Activated T-cell treated with anti-CD3 and anti-CD28 coated beads, Interleukin-2, amount 50 U/mL, for 24 hours (primary cell): ENCODE results near the gene KRR1.
"Not testable (repeated sequence)": the region's sequence is repeated elsewhere in the genome, so short reads cannot be mapped to it uniquely, and the experiment has no call there.

ENCODE experiments used
- DNase-seq: peaks from one replicate; pipeline ENCODE4 v3.0.0-alpha.2; 2020
- H3K27ac Mint-ChIP-seq: 2 replicates; pipeline ENCODE4 v1.8.0; 2020; ENCODE audit warnings: mild to moderate bottlenecking, mixed read lengths
- H3K27me3 Mint-ChIP-seq: 2 replicates; pipeline ENCODE4 v1.8.0; 2020; ENCODE audit warnings: mixed read lengths
- H3K36me3 Mint-ChIP-seq: 2 replicates; pipeline ENCODE4 v1.8.0; 2020; ENCODE audit warnings: low read depth, mixed read lengths
- H3K4me1 Mint-ChIP-seq: 2 replicates; pipeline ENCODE4 v1.8.0; 2020; ENCODE audit warnings: low read depth, mixed read lengths
- H3K4me3 Mint-ChIP-seq: 2 replicates; pipeline ENCODE4 v1.8.0; 2020; ENCODE audit warnings: mild to moderate bottlenecking, moderate library complexity, mixed read lengths
- H3K9me3 Mint-ChIP-seq: 2 replicates; pipeline ENCODE4 v1.8.0; 2020; ENCODE audit warnings: mixed read lengths

Gene KRR1

GRCh38 chr12:75477137-75477536 is 34.3 kb downstream of the KRR1 start:
- Mint-ChIP-seq H3K27me3 (peaks cover 4% of the 10 kb centered on the region), H3K4me1 (peaks cover 65% of the 10 kb centered on the region), H3K27ac (peak overlapping the region; percentile 18), H3K4me3 (no peak overlapping the region), H3K36me3 (peaks cover 2% of the 10 kb centered on the region), H3K9me3 (no peaks in the 10 kb centered on the region)
- DNase-seq: no peak

GRCh38 chr12:75476071-75476470 is 35.3 kb downstream of the KRR1 start:
- Mint-ChIP-seq H3K27ac (no peak overlapping the region), H3K27me3 (peaks cover 4% of the 10 kb centered on the region)

GRCh38 chr12:75474116-75474515 is 37.3 kb downstream of the KRR1 start:
- Mint-ChIP-seq H3K4me1 (peaks cover 35% of the 10 kb centered on the region), H3K27me3 (peaks cover 4% of the 10 kb centered on the region), H3K9me3 (no peaks in the 10 kb centered on the region), H3K36me3 (no peaks in the 10 kb centered on the region), H3K4me3 (no peak overlapping the region), H3K27ac (no peak overlapping the region)
- no peak for DNase-seq

More at GRCh38 chr12:75476071-75476470, 35.3 kb downstream of the KRR1 start:
- peaks cover 2% of the 10 kb centered on the region for H3K36me3 Mint-ChIP-seq
- no peaks in the 10 kb centered on the region for H3K9me3 Mint-ChIP-seq
- H3K4me1 Mint-ChIP-seq: peaks cover 54% of the 10 kb centered on the region
- DNase-seq: no peak
- no peak overlapping the region for H3K4me3 Mint-ChIP-seq

- Mint-ChIP-seq H3K4me3 (no peak overlapping the region), H3K27ac (no peak overlapping the region), H3K9me3 (no peaks in the 10 kb centered on the region), H3K27me3 (peaks cover 4% of the 10 kb centered on the region), H3K4me1 (peaks cover 16% of the 10 kb centered on the region), H3K36me3 (no peaks in the 10 kb centered on the region)
- DNase-seq: no peak
Measured at GRCh38 chr12:75471902-75472890, 39.2 kb downstream of the KRR1 start.

- H3K36me3 Mint-ChIP-seq: no peaks in the 10 kb centered on the region
- no peak for DNase-seq
- peaks cover 29% of the 10 kb centered on the region for H3K4me1 Mint-ChIP-seq
- peaks cover 6% of the 10 kb centered on the region for H3K9me3 Mint-ChIP-seq
- no peak overlapping the region for H3K27ac Mint-ChIP-seq
- no peaks in the 10 kb centered on the region for H3K27me3 Mint-ChIP-seq
- H3K4me3 Mint-ChIP-seq: no peak overlapping the region
Measured at GRCh38 chr12:75460204-75460603, 51.2 kb downstream of the KRR1 start.

GRCh38 chr12:75459755-75460154 is 51.7 kb downstream of the KRR1 start:
- H3K4me1 Mint-ChIP-seq: peaks cover 29% of the 10 kb centered on the region
- peaks cover 6% of the 10 kb centered on the region for H3K9me3 Mint-ChIP-seq
- H3K4me3 Mint-ChIP-seq: no peak overlapping the region
- H3K36me3 Mint-ChIP-seq: no peaks in the 10 kb centered on the region
- H3K27ac Mint-ChIP-seq: no peak overlapping the region
- no peak for DNase-seq
- no peaks in the 10 kb centered on the region for H3K27me3 Mint-ChIP-seq

- DNase-seq, H3K27ac Mint-ChIP-seq, H3K9me3 Mint-ChIP-seq, H3K4me3 Mint-ChIP-seq, H3K36me3 Mint-ChIP-seq, H3K27me3 Mint-ChIP-seq: not testable (repeated sequence)
- peaks cover 29% of the 10 kb centered on the region for H3K4me1 Mint-ChIP-seq
Measured at GRCh38 chr12:75457866-75458265, 53.5 kb downstream of the KRR1 start.

- Mint-ChIP-seq H3K27me3 (no peaks in the 10 kb centered on the region), H3K27ac (no peak overlapping the region), H3K4me3 (no peak overlapping the region), H3K9me3 (peaks cover 6% of the 10 kb centered on the region), H3K4me1 (peaks cover 29% of the 10 kb centered on the region), H3K36me3 (no peaks in the 10 kb centered on the region)
- no peak for DNase-seq
Measured at GRCh38 chr12:75457191-75457590, 54.2 kb downstream of the KRR1 start.

GRCh38 chr12:75455839-75456238 is 55.6 kb downstream of the KRR1 start:
- no peak overlapping the region for H3K27ac Mint-ChIP-seq
- H3K9me3 Mint-ChIP-seq: peaks cover 6% of the 10 kb centered on the region
- no peak for DNase-seq
- H3K4me1 Mint-ChIP-seq: peaks cover 29% of the 10 kb centered on the region
- H3K4me3 Mint-ChIP-seq: no peak overlapping the region
- H3K27me3 Mint-ChIP-seq: no peaks in the 10 kb centered on the region
- no peaks in the 10 kb centered on the region for H3K36me3 Mint-ChIP-seq

GRCh38 chr12:75452675-75453330 is 58.6 kb downstream of the KRR1 start:
- Mint-ChIP-seq H3K27ac (no peak overlapping the region), H3K4me1 (peaks cover 12% of the 10 kb centered on the region), H3K36me3 (no peaks in the 10 kb centered on the region), H3K4me3 (no peak overlapping the region), H3K9me3 (no peaks in the 10 kb centered on the region), H3K27me3 (no peaks in the 10 kb centered on the region)
- DNase-seq: no peak

- H3K36me3 Mint-ChIP-seq: no peaks in the 10 kb centered on the region
- H3K9me3 Mint-ChIP-seq: no peaks in the 10 kb centered on the region
- no peak overlapping the region for H3K4me3 Mint-ChIP-seq
- H3K27ac Mint-ChIP-seq: no peak overlapping the region
- peaks cover 6% of the 10 kb centered on the region for H3K27me3 Mint-ChIP-seq
- H3K4me1 Mint-ChIP-seq: no peaks in the 10 kb centered on the region
- no peak for DNase-seq
Measured at GRCh38 chr12:75447691-75448393, 63.6 kb downstream of the KRR1 start.

- Mint-ChIP-seq H3K27ac (no peak overlapping the region), H3K4me1 (no peaks in the 10 kb centered on the region), H3K9me3 (no peaks in the 10 kb centered on the region), H3K4me3 (no peak overlapping the region), H3K36me3 (no peaks in the 10 kb centered on the region), H3K27me3 (peaks cover 6% of the 10 kb centered on the region)
- DNase-seq: no peak
Measured at GRCh38 chr12:75446857-75447256, 64.6 kb downstream of the KRR1 start.

GRCh38 chr12:75445137-75445507 is 66.3 kb downstream of the KRR1 start:
- not testable (repeated sequence) for H3K4me1 Mint-ChIP-seq, DNase-seq, H3K27ac Mint-ChIP-seq, H3K9me3 Mint-ChIP-seq, H3K4me3 Mint-ChIP-seq, H3K36me3 Mint-ChIP-seq
- H3K27me3 Mint-ChIP-seq: peaks cover 13% of the 10 kb centered on the region

- H3K4me3 Mint-ChIP-seq: no peak overlapping the region
- no peaks in the 10 kb centered on the region for H3K4me1 Mint-ChIP-seq
- H3K9me3 Mint-ChIP-seq: no peaks in the 10 kb centered on the region
- DNase-seq: no peak
- H3K27me3 Mint-ChIP-seq: peaks cover 13% of the 10 kb centered on the region
- no peaks in the 10 kb centered on the region for H3K36me3 Mint-ChIP-seq
- H3K27ac Mint-ChIP-seq: no peak overlapping the region
Measured at GRCh38 chr12:75444429-75445136, 66.8 kb downstream of the KRR1 start.
